H9 (cell line): Measurements from ENCODE around the gene ZNHIT6. TPM values are rescaled to one million over a fixed set of nuclear protein-coding genes. Genes with fewer than 3 reads are reported as not detected.

Experiments used
- DNase-seq: peaks from one replicate; pipeline ENCODE4 v3.0.0-alpha.2; 2017
- H2AFZ ChIP-seq: one replicate; pipeline ENCODE4 v1.6.1; 2013; ENCODE audit warnings: mild to moderate bottlenecking, low read length, control low read depth, moderate library complexity
- H2AK5ac ChIP-seq: 2 replicates; pipeline ENCODE4 v1.6.1; 2013; ENCODE audit warnings: low read length, control low read depth, mixed read lengths; ENCODE audit not compliant: insufficient read length
- H2BK120ac ChIP-seq: one replicate; pipeline ENCODE4 v1.6.1; 2013; ENCODE audit warnings: low read depth, mild to moderate bottlenecking, low read length, control low read depth, inconsistent platforms; ENCODE audit not compliant: poor library complexity, severe bottlenecking
- H2BK12ac ChIP-seq: 2 replicates; pipeline ENCODE4 v1.6.1; 2013; ENCODE audit warnings: low read length, control low read depth, mixed read lengths, low read depth; ENCODE audit not compliant: insufficient read length
- H2BK15ac ChIP-seq: 2 replicates; pipeline ENCODE4 v1.6.1; 2013; ENCODE audit warnings: low read depth, low read length, control low read depth
- H2BK20ac ChIP-seq: one replicate; pipeline ENCODE4 v1.6.1; 2013; ENCODE audit warnings: low read depth, mild to moderate bottlenecking, low read length, control low read depth, inconsistent platforms; ENCODE audit not compliant: poor library complexity, severe bottlenecking
- H2BK5ac ChIP-seq: 2 replicates; pipeline ENCODE4 v1.6.1; 2013; ENCODE audit warnings: low read length, control low read depth, mixed read lengths; ENCODE audit not compliant: insufficient read length
- H3K14ac ChIP-seq: 2 replicates; pipeline ENCODE4 v1.6.1; 2013; ENCODE audit warnings: low read length, control low read depth; ENCODE audit not compliant: insufficient read depth
- H3K18ac ChIP-seq: 2 replicates; pipeline ENCODE4 v1.6.1; 2013; ENCODE audit warnings: low read depth, mild to moderate bottlenecking, mixed read lengths, low read length, control low read depth; ENCODE audit not compliant: insufficient read length
- H3K23ac ChIP-seq: 2 replicates; pipeline ENCODE4 v1.6.1; 2013; ENCODE audit warnings: low read length, control low read depth, mixed read lengths, low read depth; ENCODE audit not compliant: insufficient read length
- H3K23me2 ChIP-seq: 2 replicates; pipeline ENCODE4 v1.6.1; 2013; ENCODE audit warnings: low read depth, mild to moderate bottlenecking, mixed read lengths, low read length, control low read depth; ENCODE audit not compliant: insufficient read length, poor library complexity, severe bottlenecking
- H3K27ac ChIP-seq: 2 replicates; pipeline ENCODE4 v1.5.1; 2013; ENCODE audit warnings: low read length, control low read depth, mixed read lengths, low read depth; ENCODE audit not compliant: insufficient read length
- H3K27me3 ChIP-seq: 2 replicates; pipeline ENCODE4 v1.6.1; 2013; ENCODE audit warnings: low read length, control low read depth, inconsistent platforms; ENCODE audit not compliant: insufficient read depth
- H3K4ac ChIP-seq: 2 replicates; pipeline ENCODE4 v1.6.1; 2013; ENCODE audit warnings: low read depth, mild to moderate bottlenecking, control low read depth, inconsistent platforms, low read length, moderate library complexity
- H3K4me1 ChIP-seq: 2 replicates; pipeline ENCODE4 v1.6.1; 2013; ENCODE audit warnings: low read length, control low read depth, inconsistent platforms; ENCODE audit not compliant: insufficient read depth
- H3K4me2 ChIP-seq: 2 replicates; pipeline ENCODE4 v1.6.1; 2013; ENCODE audit warnings: low read length, control low read depth, mixed read lengths; ENCODE audit not compliant: insufficient read length, insufficient read depth
- H3K56ac ChIP-seq: 2 replicates; pipeline ENCODE4 v1.6.1; 2013; ENCODE audit warnings: low read depth, mild to moderate bottlenecking, mixed read lengths, low read length, control low read depth; ENCODE audit not compliant: insufficient read length
- H3K79me1 ChIP-seq: 2 replicates; pipeline ENCODE4 v1.6.1; 2013; ENCODE audit warnings: low read depth, mild to moderate bottlenecking, moderate library complexity, low read length, control low read depth, inconsistent platforms; ENCODE audit not compliant: insufficient read depth, poor library complexity, severe bottlenecking
- H3K79me2 ChIP-seq: 2 replicates; pipeline ENCODE4 v1.6.1; 2013; ENCODE audit warnings: low read length, control low read depth, inconsistent platforms; ENCODE audit not compliant: insufficient read depth
- H3K9ac ChIP-seq: 2 replicates; pipeline ENCODE4 v1.6.1; 2013; ENCODE audit warnings: low read length, control low read depth, mixed read lengths; ENCODE audit not compliant: insufficient read length; ENCODE audit errors: extremely low read depth
- H3K9me3 ChIP-seq: one replicate; pipeline ENCODE4 v1.6.1; 2013; ENCODE audit warnings: low read depth, low read length, inconsistent platforms; ENCODE audit not compliant: control insufficient read depth
- H3T11ph ChIP-seq: one replicate; pipeline ENCODE4 v1.6.1; 2013; ENCODE audit warnings: mild to moderate bottlenecking, low read length, control low read depth, inconsistent platforms
- H4K20me1 ChIP-seq: one replicate; pipeline ENCODE4 v1.6.1; 2013; ENCODE audit not compliant: control insufficient read depth, insufficient read length, insufficient read depth
- H4K5ac ChIP-seq: 2 replicates; pipeline ENCODE4 v1.6.1; 2013; ENCODE audit warnings: low read depth, mild to moderate bottlenecking, mixed read lengths, low read length, control low read depth; ENCODE audit not compliant: insufficient read length
- H4K8ac ChIP-seq: replicated peaks from 2 replicates; pipeline ENCODE4 v1.6.1; 2013; ENCODE audit warnings: low read length, control low read depth, mixed read lengths, low read depth; ENCODE audit not compliant: insufficient read length
- H4K91ac ChIP-seq: 2 replicates; pipeline ENCODE4 v1.6.1; 2013; ENCODE audit warnings: low read depth, mild to moderate bottlenecking, moderate library complexity, mixed read lengths, low read length, control low read depth; ENCODE audit not compliant: insufficient read length
- H3K27ac Mint-ChIP-seq, 3 experiments: 2 replicates in 2 of 3; 3 replicates in 1 of 3; pipeline ENCODE4 v1.8.0; 2020 to 2021; ENCODE audit warnings: mixed read lengths in 3 of 3, mild to moderate bottlenecking in 1 of 3, moderate library complexity in 1 of 3
- H3K27me3 Mint-ChIP-seq: 2 replicates; pipeline ENCODE4 v1.8.0; 2021; ENCODE audit warnings: low read depth, mild to moderate bottlenecking, moderate library complexity, mixed read lengths
- H3K36me3 Mint-ChIP-seq, 3 experiments: 2 replicates in 2 of 3; 3 replicates in 1 of 3; pipeline ENCODE4 v1.8.0; 2020 to 2021; ENCODE audit warnings: low read depth in 3 of 3, mixed read lengths in 3 of 3; ENCODE audit not compliant: insufficient read depth in 1 of 3
- H3K4me1 Mint-ChIP-seq, 2 experiments: 2 replicates each; pipeline ENCODE4 v1.8.0; 2020; ENCODE audit warnings: mixed read lengths in 2 of 2
- H3K4me3 Mint-ChIP-seq, 2 experiments: 2 replicates in 1 of 2; 3 replicates in 1 of 2; pipeline ENCODE4 v1.8.0; 2020 to 2021; ENCODE audit warnings: mild to moderate bottlenecking in 2 of 2, mixed read lengths in 2 of 2, moderate library complexity in 1 of 2
- H3K9me3 Mint-ChIP-seq, 2 experiments: 2 replicates in 1 of 2; 3 replicates in 1 of 2; pipeline ENCODE4 v1.8.0; 2020; ENCODE audit warnings: mild to moderate bottlenecking in 2 of 2, mixed read lengths in 2 of 2, moderate library complexity in 1 of 2
- CTCF ChIP-seq: fragments of 200-600 bp; sonication (generic); conservative IDR thresholded peaks from 3 replicates; pipeline ENCODE4 v1.8.0; 2021; ENCODE audit warnings: antibody characterized with exemption, mild to moderate bottlenecking
- WGBS: extraction: QIAGEN DNeasy Blood & Tissue Kit; methylation state at CpG from one replicate; pipeline ENCODE4 v1.1.7; 2013; ENCODE audit warnings: missing lambda C conversion rate, low lambda C conversion rate, mixed read lengths; ENCODE audit not compliant: insufficient read length; ENCODE audit errors: extremely low coverage; 5-methylcytosine and 5-hydroxymethylcytosine counted together
- total RNA-seq: library from RNA; stranded (reverse); gene quantifications from 2 replicates; pipeline ENCODE4 v1.2.1, GENCODE V29; 2021

Gene ZNHIT6
- total RNA-seq, 1 experiment from 2014 or later, result 21.5 TPM

- Histone ChIP-seq H3K79me2 (no peaks in the 10 kb centered on the region), H3T11ph (no peak overlapping the region), H3K4me1 (peaks cover 2% of the 10 kb centered on the region; the same call in 1 of the 2 replicates), H4K20me1 (no peaks in the 10 kb centered on the region), H3K4ac (no peak overlapping the region), H3K9ac (no peak overlapping the region), H2BK12ac (no peak overlapping the region), H3K14ac (no peak overlapping the region), H3K23me2 (no peaks in the 10 kb centered on the region), H2AFZ (no peak overlapping the region), H3K23ac (no peak overlapping the region), H3K79me1 (no peaks in the 10 kb centered on the region), H3K56ac (no peak overlapping the region), H4K8ac (no peak overlapping the region), H3K4me2 (no peak overlapping the region), H2AK5ac (no peak overlapping the region), H3K9me3 (no peaks in the 10 kb centered on the region), H3K27ac (no peak overlapping the region), H3K27me3 (no peaks in the 10 kb centered on the region), H4K91ac (no peak overlapping the region), H2BK15ac (no peak overlapping the region), H2BK5ac (no peak overlapping the region), H2BK120ac (no peak overlapping the region), H3K18ac (no peak overlapping the region), H2BK20ac (no peak overlapping the region), H4K5ac (no peak overlapping the region)
- Mint-ChIP-seq H3K27ac (no peak overlapping the region), H3K4me3 (no peak overlapping the region), H3K4me1 (peaks cover 13 to 14% of the 10 kb centered on the region in 2 experiments), H3K9me3 (no peaks in the 10 kb centered on the region), H3K27me3 (no peaks in the 10 kb centered on the region), H3K36me3 (peaks cover 3 to 9% (median 8%) of the 10 kb centered on the region in 3 experiments; a peak in 5 of 7 replicates)
- no peak for TF ChIP-seq CTCF
- WGBS, result no CpG with 5 or more reads among the region's 2 CpGs
- no peak for DNase-seq
Observed at GRCh38 chr1:85630493-85630892, 77.7 kb downstream of the ZNHIT6 start.
